Measurements from ENCODE around the gene TTC7B.

TTC7B gene

DNA sequence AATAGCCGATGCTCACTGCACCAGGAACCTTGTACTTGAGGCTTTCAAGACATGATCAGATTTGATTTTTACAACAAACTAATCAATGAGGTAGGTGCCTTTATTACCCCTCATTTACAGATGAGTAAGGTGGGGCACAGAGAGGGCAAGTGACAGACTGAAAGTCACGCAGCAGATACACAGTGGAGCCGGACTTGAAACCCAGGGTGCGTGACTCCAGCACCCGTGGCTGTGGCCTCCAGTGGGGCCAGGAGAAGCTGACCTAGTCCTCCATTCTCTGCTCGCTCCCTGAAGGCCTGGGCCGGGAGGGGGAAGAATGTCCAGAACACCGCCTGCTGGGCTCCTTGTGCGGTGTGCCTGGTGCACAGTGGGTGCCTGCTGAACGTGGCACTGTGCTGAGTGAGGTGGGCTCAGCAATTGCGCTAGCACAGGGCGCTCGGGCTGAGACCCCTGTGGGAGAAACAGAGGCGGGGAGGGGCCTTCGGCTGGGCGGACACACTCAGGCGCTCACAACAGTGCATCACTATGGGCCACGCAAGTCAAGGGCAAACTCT lies 294.2 kb downstream of the TTC7B start:
- no peak overlapping the region for H3K9ac ChIP-seq (ENCODE audit: low read length)

DNA sequence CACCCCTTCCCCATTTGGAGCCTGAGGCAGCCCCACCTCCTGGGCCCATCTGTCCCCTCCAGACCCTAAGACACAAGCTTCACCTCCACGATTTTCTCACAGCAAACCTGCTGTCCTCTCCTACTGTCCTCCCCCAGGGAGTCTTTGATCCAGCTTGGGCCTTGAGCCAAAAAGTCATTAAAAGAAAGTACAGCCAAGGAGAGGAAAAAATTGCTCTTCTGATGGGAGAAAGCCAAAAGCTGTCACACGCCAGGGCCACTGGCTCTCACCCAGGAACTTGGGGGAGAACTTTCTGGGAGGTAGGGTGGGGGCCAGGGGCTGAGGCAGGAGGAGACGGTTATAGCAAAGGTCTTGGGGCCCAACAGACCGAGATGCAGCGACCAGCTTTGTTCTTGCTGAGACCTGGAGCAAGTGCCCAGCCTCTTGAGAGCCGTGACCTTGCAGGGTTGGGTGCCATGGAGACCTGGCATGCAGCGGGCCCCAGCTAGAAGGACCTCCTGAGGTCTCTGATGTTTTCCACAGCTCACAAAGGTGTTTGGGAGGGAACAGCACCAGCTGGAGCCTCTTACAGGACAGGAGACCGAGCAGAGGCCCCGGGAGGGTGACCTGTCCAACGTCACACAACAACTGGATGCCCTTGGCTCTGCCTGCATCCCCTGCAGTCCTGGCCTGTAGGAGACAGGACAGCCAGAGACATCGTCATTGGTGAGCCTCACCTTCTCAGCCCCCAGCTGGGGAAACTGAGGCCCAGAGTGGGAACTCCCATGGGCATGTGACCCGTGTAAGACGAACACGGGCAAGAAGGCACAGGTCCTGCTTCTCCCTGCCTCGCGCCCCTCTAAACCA lies 294.9 kb downstream of the TTC7B start:
- Histone ChIP-seq H3K9me3 (ENCODE audit: insufficient read depth, low read length) (no peaks in the 10 kb centered on the region), H2AFZ (ENCODE audit: low read depth, low read length, severe bottlenecking) (no peak overlapping the region), H3K27me3 (ENCODE audit: low read length) (no peaks in the 10 kb centered on the region), H3K4me2 (ENCODE audit: low read depth, low read length, poor library complexity, severe bottlenecking) (no peak overlapping the region), H3K79me2 (ENCODE audit: insufficient read depth, low read length) (no peaks in the 10 kb centered on the region), H3F3A (ENCODE audit: insufficient read depth) (no peaks in the 10 kb centered on the region), H3K27ac (ENCODE audit: low read depth, low read length) (no peak overlapping the region), H3K36me3 (ENCODE audit: low read length) (no peaks in the 10 kb centered on the region), H3K9ac (ENCODE audit: low read length) (no peak overlapping the region), H3K9me2 (replicated peaks; ENCODE audit: insufficient read depth, low read length) (no peaks in the 10 kb centered on the region), H4K20me1 (ENCODE audit: low read depth, low read length) (no peaks in the 10 kb centered on the region), H3K4me3 (ENCODE audit: insufficient read depth, low read length, poor library complexity, severe bottlenecking) (no peak overlapping the region)
- TF ChIP-seq CTCF (IDR thresholded peaks at IDR 0.05; ENCODE audit: insufficient read depth, low read length, poor library complexity, severe bottlenecking) (no peak), EZH2phosphoT487 (conservative IDR thresholded peaks at IDR 0.05; ENCODE audit: low read length) (no peak)

More for the DNA sequence above, 294.2 kb downstream of the TTC7B start:
- no peaks in the 10 kb centered on the region; the same call in 1 of the 2 replicates for H3K9me3 ChIP-seq (ENCODE audit: insufficient read depth, low read length)
- H4K20me1 ChIP-seq (ENCODE audit: low read depth, low read length), result no peaks in the 10 kb centered on the region
- no peak overlapping the region for H3K27ac ChIP-seq (ENCODE audit: low read depth, low read length)
- H3K79me2 ChIP-seq (ENCODE audit: insufficient read depth, low read length), result no peaks in the 10 kb centered on the region
- H3K27me3 ChIP-seq (ENCODE audit: low read length), result no peaks in the 10 kb centered on the region
- H3F3A ChIP-seq (ENCODE audit: insufficient read depth), result no peaks in the 10 kb centered on the region
- H2AFZ ChIP-seq (ENCODE audit: low read depth, low read length, severe bottlenecking), result no peak overlapping the region
- no peak for TF ChIP-seq CTCF (IDR thresholded peaks at IDR 0.05; ENCODE audit: insufficient read depth, low read length, poor library complexity, severe bottlenecking)
- no peak for TF ChIP-seq EZH2phosphoT487 (conservative IDR thresholded peaks at IDR 0.05; ENCODE audit: low read length)
- no peaks in the 10 kb centered on the region for H3K36me3 ChIP-seq (ENCODE audit: low read length)
- H3K4me3 ChIP-seq (ENCODE audit: insufficient read depth, low read length, poor library complexity, severe bottlenecking), result no peak overlapping the region
- no peaks in the 10 kb centered on the region for H3K9me2 ChIP-seq (replicated peaks; ENCODE audit: insufficient read depth, low read length)
- no peak overlapping the region for H3K4me2 ChIP-seq (ENCODE audit: low read depth, low read length, poor library complexity, severe bottlenecking)

DNA sequence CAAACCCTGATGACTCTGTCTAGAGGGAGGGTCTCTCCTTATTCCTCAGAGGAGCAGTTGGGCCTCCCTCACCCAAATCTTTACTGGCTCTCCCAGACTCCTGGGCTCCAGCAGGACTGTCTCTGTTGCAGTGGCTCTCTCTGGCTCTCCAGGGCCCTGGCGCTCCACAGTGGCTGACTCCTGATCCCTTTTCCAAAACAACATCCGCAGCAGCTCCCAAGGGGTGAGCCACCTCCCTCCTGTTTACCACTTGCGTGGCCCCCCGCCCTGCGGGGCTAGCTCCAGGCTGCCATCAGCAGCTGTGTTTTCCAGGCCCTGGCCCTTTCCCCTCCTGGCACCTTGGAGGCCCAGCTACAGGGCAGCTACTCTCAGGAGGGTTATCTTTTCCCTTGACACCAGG lies 295.9 kb downstream of the TTC7B start:
- no peak for TF ChIP-seq CTCF (IDR thresholded peaks at IDR 0.05; ENCODE audit: insufficient read depth, low read length, poor library complexity, severe bottlenecking)
- no peak for TF ChIP-seq EZH2phosphoT487 (conservative IDR thresholded peaks at IDR 0.05; ENCODE audit: low read length)
- no peaks in the 10 kb centered on the region for H3K36me3 ChIP-seq (ENCODE audit: low read length)
- H3K27ac ChIP-seq (ENCODE audit: low read depth, low read length), result no peak overlapping the region
- H3K27me3 ChIP-seq (ENCODE audit: low read length), result no peaks in the 10 kb centered on the region
- no peak overlapping the region for H3K9ac ChIP-seq (ENCODE audit: low read length)
- H3K79me2 ChIP-seq (ENCODE audit: insufficient read depth, low read length), result no peaks in the 10 kb centered on the region
- H4K20me1 ChIP-seq (ENCODE audit: low read depth, low read length), result no peaks in the 10 kb centered on the region
- H2AFZ ChIP-seq (ENCODE audit: low read depth, low read length, severe bottlenecking), result no peak overlapping the region
- H3K9me2 ChIP-seq (replicated peaks; ENCODE audit: insufficient read depth, low read length), result no peaks in the 10 kb centered on the region
- H3K4me3 ChIP-seq (ENCODE audit: insufficient read depth, low read length, poor library complexity, severe bottlenecking), result no peak overlapping the region
- H3K9me3 ChIP-seq (ENCODE audit: insufficient read depth, low read length), result no peaks in the 10 kb centered on the region
- no peak overlapping the region for H3K4me2 ChIP-seq (ENCODE audit: low read depth, low read length, poor library complexity, severe bottlenecking)
- no peaks in the 10 kb centered on the region for H3F3A ChIP-seq (ENCODE audit: insufficient read depth)

Data from SU-DHL-6 (cell line).